ENCODE results near the gene CYP26B1.

GRCh38 chr2:72111061-72111460 lies 36.6 kb downstream of the CYP26B1 start:
- TF ChIP-seq CTCF (optimal IDR thresholded peaks at IDR 0.05 in 1 of 3, IDR thresholded peaks at IDR 0.05 in 1 of 3, conservative IDR thresholded peaks at IDR 0.05 in 1 of 3; ENCODE audit: extremely low read depth in 1 of 3, insufficient read depth in 2 of 3, low read length in 3 of 3) (no peak), EZH2 (IDR thresholded peaks at IDR 0.05; ENCODE audit: low read length) (no peak)

Data from keratinocyte (primary cell).